Keratinocyte (primary cell): ENCODE results near the gene CMC1. TPM values are rescaled to one million over a fixed set of nuclear protein-coding genes. Genes with fewer than 3 reads are reported as not detected.

Experiments
- DNase-seq: peaks from one replicate; pipeline ENCODE4 v3.0.0-alpha.2; 2011; ENCODE audit warnings: low read depth, missing footprints, low spot score
- FAIRE-seq: peaks from 2 replicates; lab custom pipeline; 2011; peaks lifted over from hg19 to GRCh38; lab: Jason Lieb, UNC
- H2AFZ ChIP-seq: 2 replicates; pipeline ENCODE4 v1.6.0; 2012; ENCODE audit warnings: low read length, control low read depth, inconsistent platforms; ENCODE audit not compliant: control insufficient read depth
- H3K27ac ChIP-seq: 2 replicates; pipeline ENCODE4 v1.5.1; 2011; ENCODE audit warnings: low read length; ENCODE audit not compliant: control insufficient read depth, insufficient read depth
- H3K27me3 ChIP-seq: 3 replicates; pipeline ENCODE4 v1.6.0; 2011; ENCODE audit warnings: low read length; ENCODE audit not compliant: control insufficient read depth, insufficient read depth; ENCODE audit errors: extremely low read depth
- H3K36me3 ChIP-seq, 2 experiments: 2 replicates in 1 of 2; 3 replicates in 1 of 2; pipeline ENCODE4 v1.5.1; 2011; ENCODE audit warnings: low read length in 2 of 2, mild to moderate bottlenecking in 1 of 2; ENCODE audit not compliant: control insufficient read depth in 2 of 2, insufficient read depth in 2 of 2; ENCODE audit errors: extremely low read depth in 1 of 2
- H3K4me1 ChIP-seq: 3 replicates; pipeline ENCODE4 v1.5.1; 2011; ENCODE audit warnings: low read length; ENCODE audit not compliant: control insufficient read depth, insufficient read depth; ENCODE audit errors: extremely low read depth
- H3K4me2 ChIP-seq: 3 replicates; pipeline ENCODE4 v1.6.0; 2011; ENCODE audit warnings: low read depth, low read length; ENCODE audit not compliant: control insufficient read depth, insufficient read depth; ENCODE audit errors: extremely low read depth
- H3K4me3 ChIP-seq, 3 experiments: fragments of 200-600 bp in 1 of 3; sonication (generic) in 1 of 3; 2 replicates in 2 of 3; 3 replicates in 1 of 3; pipeline ENCODE4 v1.5.1; 2011 to 2016; ENCODE audit warnings: low read length in 3 of 3, mild to moderate bottlenecking in 3 of 3, control low read depth in 2 of 3, inconsistent platforms in 1 of 3, low read depth in 1 of 3, mixed read lengths in 1 of 3, mixed run types in 1 of 3, moderate library complexity in 1 of 3; ENCODE audit not compliant: control insufficient read depth in 2 of 3, insufficient read depth in 2 of 3; ENCODE audit errors: extremely low read depth in 1 of 3
- H3K79me2 ChIP-seq: 2 replicates; pipeline ENCODE4 v1.6.0; 2012; ENCODE audit warnings: low read length; ENCODE audit not compliant: control insufficient read depth, insufficient read depth
- H3K9ac ChIP-seq: 3 replicates; pipeline ENCODE4 v1.6.0; 2011; ENCODE audit warnings: low read length; ENCODE audit not compliant: control insufficient read depth, insufficient read depth; ENCODE audit errors: extremely low read depth
- H3K9me1 ChIP-seq: 3 replicates; pipeline ENCODE4 v1.6.0; 2011; ENCODE audit warnings: low read length; ENCODE audit not compliant: control insufficient read depth, insufficient read depth; ENCODE audit errors: extremely low read depth
- H3K9me3 ChIP-seq: 2 replicates; pipeline ENCODE4 v1.5.1; 2012; ENCODE audit warnings: low read depth, low read length; ENCODE audit not compliant: control insufficient read depth
- H4K20me1 ChIP-seq: 3 replicates; pipeline ENCODE4 v1.6.0; 2011; ENCODE audit warnings: low read length; ENCODE audit not compliant: control insufficient read depth, insufficient read depth; ENCODE audit errors: extremely low read depth
- CTCF ChIP-seq, 3 experiments: IDR thresholded peaks in 1 of 3; conservative IDR thresholded peaks in 1 of 3; optimal IDR thresholded peaks in 1 of 3; 2 replicates in 2 of 3; 3 replicates in 1 of 3; pipeline versions ENCODE3 to v1.5.1; 2011; ENCODE audit warnings: low read length in 3 of 3, mild to moderate bottlenecking in 3 of 3, moderate library complexity in 2 of 3, control low read depth in 1 of 3, inconsistent platforms in 1 of 3; ENCODE audit not compliant: insufficient read depth in 2 of 3; ENCODE audit errors: extremely low read depth in 1 of 3
- EZH2 ChIP-seq: IDR thresholded peaks from one replicate; pipeline ENCODE4 v1.6.1; 2012; ENCODE audit warnings: inconsistent platforms, mild to moderate bottlenecking, low read length, moderate library complexity
- dilution Hi-C: fragments of 300-500 bp; cut with MboI; formaldehyde crosslinking; loops from one replicate; pipeline ENCODE4 v1.7.0; 2020; ENCODE audit warnings: low sequenced_read_pairs; ENCODE audit not compliant: extremely low pct_ligation_motif_present
- polyA plus RNA-seq, 5 experiments: library from polyadenylated mRNA; depleted of rRNA in 3 of 5; stranded (reverse) in 3 of 5; stranded (forward) in 1 of 5; unstranded in 1 of 5; fragments of >200 nt; gene quantifications; 1 replicate in 1 of 5; 2 replicates in 3 of 5; 3 replicates in 1 of 5; pipeline versions ENCODE4 v1.2.1 to v1.2.3, GENCODE V29; 2011 to 2012; ENCODE audit warnings: missing spikeins in 2 of 5, low read depth in 1 of 5, low replicate concordance in 1 of 5

The CMC1 gene
- polyA plus RNA-seq, 1 donor (not counting 4 experiments of a cell fraction or from before 2014, with no cell fraction given): 23.9 TPM

- FAIRE-seq (no peak), DNase-seq (no peak)
- TF ChIP-seq CTCF (optimal IDR thresholded peaks at IDR 0.05 in 1 of 3, IDR thresholded peaks at IDR 0.05 in 1 of 3, conservative IDR thresholded peaks at IDR 0.05 in 1 of 3; ENCODE audit: extremely low read depth in 1 of 3, insufficient read depth in 2 of 3, low read length in 3 of 3): no peak
- no peak for TF ChIP-seq EZH2
- Histone ChIP-seq H3K27ac (no peak overlapping the region), H3K9me1 (no peaks in the 10 kb centered on the region), H3K4me1 (no peaks in the 10 kb centered on the region), H2AFZ (no peak overlapping the region), H3K36me3 (no peaks in the 10 kb centered on the region), H3K9me3 (no peaks in the 10 kb centered on the region), H3K4me2 (no peak overlapping the region), H3K79me2 (peaks cover 17% of the 10 kb centered on the region), H3K4me3 (no peak overlapping the region), H4K20me1 (no peaks in the 10 kb centered on the region), H3K27me3 (no peaks in the 10 kb centered on the region), H3K9ac (no peak overlapping the region)
- dilution Hi-C loops: no loop called here
Observed at GRCh38 chr3:28253040-28253715, 11.8 kb downstream of the CMC1 start.

GRCh38 chr3:28262001-28262400, 20.6 kb downstream of the CMC1 start:
- Histone ChIP-seq H2AFZ (no peak overlapping the region), H3K27ac (no peak overlapping the region), H3K4me3 (no peak overlapping the region), H3K36me3 (no peaks in the 10 kb centered on the region), H3K4me1 (no peaks in the 10 kb centered on the region), H3K9ac (no peak overlapping the region), H3K4me2 (no peak overlapping the region), H3K9me1 (no peaks in the 10 kb centered on the region), H4K20me1 (no peaks in the 10 kb centered on the region), H3K79me2 (peaks cover 8% of the 10 kb centered on the region), H3K27me3 (no peaks in the 10 kb centered on the region), H3K9me3 (no peaks in the 10 kb centered on the region)
- FAIRE-seq: no peak
- TF ChIP-seq EZH2 (no peak), CTCF (optimal IDR thresholded peaks at IDR 0.05 in 1 of 3, IDR thresholded peaks at IDR 0.05 in 1 of 3, conservative IDR thresholded peaks at IDR 0.05 in 1 of 3; ENCODE audit: extremely low read depth in 1 of 3, insufficient read depth in 2 of 3, low read length in 3 of 3) (no peak)
- DNase-seq: no peak
- dilution Hi-C loops: no loop called here
